Neural cell (in vitro differentiated cells): Measurements from ENCODE around the gene TRIM45. TPM values are rescaled to one million over a fixed set of nuclear protein-coding genes. Genes with fewer than 3 reads are reported as not detected.

Experiments used
- H2AFZ ChIP-seq: fragments of 200-600, 300-800 bp; sonication (generic), shearing (Covaris generic); 2 replicates; pipeline ENCODE4 v1.6.0; 2014; ENCODE audit warnings: low read depth, mild to moderate bottlenecking, antibody characterized with exemption, low read length, moderate library complexity
- H3F3A ChIP-seq: fragments of 200-600 bp; shearing (Covaris generic); 2 replicates; pipeline ENCODE4 v1.6.1; 2016; ENCODE audit warnings: mild to moderate bottlenecking, moderate library complexity, mixed read lengths, antibody characterized with exemption, low read length; ENCODE audit not compliant: insufficient read depth, poor library complexity, severe bottlenecking
- H3K27ac ChIP-seq: fragments of 200-600, 300-800 bp; sonication (generic), shearing (Covaris generic); 2 replicates; pipeline ENCODE4 v1.5.1; 2014; ENCODE audit warnings: mild to moderate bottlenecking, low read length, moderate library complexity
- H3K27me3 ChIP-seq: fragments of 300-800, 200-600 bp; sonication (generic), shearing (Covaris generic); 2 replicates; pipeline ENCODE4 v1.6.0; 2014; ENCODE audit warnings: mild to moderate bottlenecking, low read depth, low read length, moderate library complexity; ENCODE audit not compliant: insufficient read depth
- H3K36me3 ChIP-seq: fragments of 300-800, 200-600 bp; sonication (generic), shearing (Covaris generic); 2 replicates; pipeline ENCODE4 v1.5.1; 2014; ENCODE audit warnings: mild to moderate bottlenecking, antibody characterized with exemption, low read length, moderate library complexity; ENCODE audit not compliant: insufficient read depth
- H3K4me2 ChIP-seq: fragments of 300-800, 200-600 bp; sonication (generic), shearing (Covaris generic); 2 replicates; pipeline ENCODE4 v1.6.0; 2014; ENCODE audit warnings: mild to moderate bottlenecking, low read length
- H3K4me3 ChIP-seq: fragments of 300-800, 200-600 bp; sonication (generic), shearing (Covaris generic); 2 replicates; pipeline ENCODE4 v1.5.1; 2014; ENCODE audit warnings: mild to moderate bottlenecking, low read length, moderate library complexity
- H3K79me2 ChIP-seq: fragments of 200-600 bp; shearing (Covaris generic); replicated peaks from 2 replicates; pipeline ENCODE4 v1.6.0; 2014; ENCODE audit warnings: mild to moderate bottlenecking, low read length, moderate library complexity; ENCODE audit not compliant: insufficient read depth
- H3K9ac ChIP-seq: fragments of 300-800, 200-600 bp; sonication (generic), shearing (Covaris generic); 2 replicates; pipeline ENCODE4 v1.6.1; 2016; ENCODE audit warnings: mild to moderate bottlenecking, low read length, mixed read lengths
- H3K9me2 ChIP-seq: fragments of 200-600 bp; shearing (Covaris generic); 2 replicates; pipeline ENCODE4 v1.6.1; 2016; ENCODE audit warnings: mild to moderate bottlenecking, low read length, mixed read lengths; ENCODE audit not compliant: insufficient read depth
- H3K9me3 ChIP-seq: fragments of 200-600, 300-800 bp; sonication (generic), shearing (Covaris generic); 2 replicates; pipeline ENCODE4 v1.6.1; 2016; ENCODE audit warnings: mild to moderate bottlenecking, mixed run types, low read length, moderate library complexity, mixed read lengths
- H4K20me1 ChIP-seq: fragments of 200-600 bp; shearing (Covaris generic); 2 replicates; pipeline ENCODE4 v1.6.1; 2016; ENCODE audit warnings: mild to moderate bottlenecking, mixed run types; ENCODE audit not compliant: insufficient read depth
- EP300 ChIP-seq: fragments of 450-650 bp; conservative IDR thresholded peaks from 2 replicates; pipeline ENCODE4 v1.6.1; 2014; ENCODE audit warnings: antibody characterized with exemption, mild to moderate bottlenecking, moderate library complexity; ENCODE audit not compliant: poor library complexity, severe bottlenecking
- EZH2 ChIP-seq: fragments of 200-600, 300-800 bp; shearing (Covaris generic), sonication (generic); IDR thresholded peaks from 2 replicates; pipeline ENCODE4 v1.6.1; 2014; ENCODE audit warnings: antibody characterized with exemption, low read length, borderline replicate concordance, mild to moderate bottlenecking; ENCODE audit not compliant: insufficient read depth, poor library complexity, severe bottlenecking
- MXI1 ChIP-seq: fragments of 450-650 bp; conservative IDR thresholded peaks from 2 replicates; pipeline ENCODE4 v1.6.1; 2014; ENCODE audit warnings: antibody characterized with exemption, mild to moderate bottlenecking; ENCODE audit not compliant: poor library complexity, severe bottlenecking
- POLR2AphosphoS5 ChIP-seq: IDR thresholded peaks from 2 replicates; pipeline ENCODE4 v1.6.1; 2012
- RAD21 ChIP-seq: fragments of 450-650 bp; conservative IDR thresholded peaks from 2 replicates; pipeline ENCODE4 v1.6.1; 2014; ENCODE audit warnings: antibody characterized with exemption, mild to moderate bottlenecking, moderate library complexity
- SMC3 ChIP-seq: fragments of 450-650 bp; conservative IDR thresholded peaks from 2 replicates; pipeline ENCODE4 v1.6.1; 2014; ENCODE audit warnings: antibody characterized with exemption, mild to moderate bottlenecking, moderate library complexity; ENCODE audit not compliant: poor library complexity
- TAF1 ChIP-seq: IDR thresholded peaks from 2 replicates; pipeline ENCODE4 v1.6.1; 2012; ENCODE audit warnings: low read depth
- polyA plus RNA-seq: library from polyadenylated mRNA; depleted of rRNA; stranded (reverse); fragments of >200 nt; gene quantifications from 2 replicates; pipeline ENCODE4 v1.2.3, GENCODE V29; 2014
- TF ChIP-seq, protein P1 (sequence below): IDR thresholded peaks from 2 replicates; pipeline ENCODE4 v1.6.1; 2012; ENCODE audit warnings: borderline replicate concordance
- TF ChIP-seq, protein P2 (sequence below): fragments of 450-650 bp; IDR thresholded peaks from 2 replicates; pipeline ENCODE4 v1.5.1; 2014; ENCODE audit warnings: antibody characterized with exemption, mild to moderate bottlenecking, moderate library complexity; ENCODE audit not compliant: poor library complexity, severe bottlenecking

TRIM45 gene
- polyA plus RNA-seq, 1 donor from 2014 or later, result 4.9 TPM

DNA sequence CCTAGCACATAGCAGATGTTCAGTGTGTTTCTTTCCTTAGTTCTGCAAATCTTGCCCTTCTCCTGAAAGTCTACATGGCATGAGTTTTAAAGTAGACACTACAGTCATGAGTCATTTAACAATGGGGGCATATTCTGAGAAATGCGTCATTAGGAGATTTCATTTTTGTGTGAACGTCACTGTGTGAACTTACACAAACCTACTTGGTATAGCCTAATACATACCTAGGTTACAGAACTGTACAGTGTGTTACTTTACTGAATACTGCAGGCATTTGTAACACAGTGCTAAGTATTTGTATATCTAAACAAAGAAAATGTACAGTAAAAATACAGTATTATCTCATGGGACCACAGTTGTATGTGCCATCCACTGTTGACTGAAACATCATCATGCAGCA is 51.4 kb downstream of the TRIM45 start:
- Histone ChIP-seq H3K27ac (no peak overlapping the region), H3K4me3 (no peak overlapping the region), H3K27me3 (no peaks in the 10 kb centered on the region), H3K9me2 (no peaks in the 10 kb centered on the region), H3F3A (no peaks in the 10 kb centered on the region), H3K9ac (no peak overlapping the region), H4K20me1 (no peaks in the 10 kb centered on the region), H3K9me3 (no peaks in the 10 kb centered on the region), H2AFZ (no peak overlapping the region), H3K36me3 (no peaks in the 10 kb centered on the region), H3K4me2 (no peak overlapping the region), H3K79me2 (no peaks in the 10 kb centered on the region)
- no peak for TF ChIP-seq EZH2
- no peak for TF ChIP-seq POLR2AphosphoS5
- TF ChIP-seq, protein P1, sequence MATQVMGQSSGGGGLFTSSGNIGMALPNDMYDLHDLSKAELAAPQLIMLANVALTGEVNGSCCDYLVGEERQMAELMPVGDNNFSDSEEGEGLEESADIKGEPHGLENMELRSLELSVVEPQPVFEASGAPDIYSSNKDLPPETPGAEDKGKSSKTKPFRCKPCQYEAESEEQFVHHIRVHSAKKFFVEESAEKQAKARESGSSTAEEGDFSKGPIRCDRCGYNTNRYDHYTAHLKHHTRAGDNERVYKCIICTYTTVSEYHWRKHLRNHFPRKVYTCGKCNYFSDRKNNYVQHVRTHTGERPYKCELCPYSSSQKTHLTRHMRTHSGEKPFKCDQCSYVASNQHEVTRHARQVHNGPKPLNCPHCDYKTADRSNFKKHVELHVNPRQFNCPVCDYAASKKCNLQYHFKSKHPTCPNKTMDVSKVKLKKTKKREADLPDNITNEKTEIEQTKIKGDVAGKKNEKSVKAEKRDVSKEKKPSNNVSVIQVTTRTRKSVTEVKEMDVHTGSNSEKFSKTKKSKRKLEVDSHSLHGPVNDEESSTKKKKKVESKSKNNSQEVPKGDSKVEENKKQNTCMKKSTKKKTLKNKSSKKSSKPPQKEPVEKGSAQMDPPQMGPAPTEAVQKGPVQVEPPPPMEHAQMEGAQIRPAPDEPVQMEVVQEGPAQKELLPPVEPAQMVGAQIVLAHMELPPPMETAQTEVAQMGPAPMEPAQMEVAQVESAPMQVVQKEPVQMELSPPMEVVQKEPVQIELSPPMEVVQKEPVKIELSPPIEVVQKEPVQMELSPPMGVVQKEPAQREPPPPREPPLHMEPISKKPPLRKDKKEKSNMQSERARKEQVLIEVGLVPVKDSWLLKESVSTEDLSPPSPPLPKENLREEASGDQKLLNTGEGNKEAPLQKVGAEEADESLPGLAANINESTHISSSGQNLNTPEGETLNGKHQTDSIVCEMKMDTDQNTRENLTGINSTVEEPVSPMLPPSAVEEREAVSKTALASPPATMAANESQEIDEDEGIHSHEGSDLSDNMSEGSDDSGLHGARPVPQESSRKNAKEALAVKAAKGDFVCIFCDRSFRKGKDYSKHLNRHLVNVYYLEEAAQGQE, result no peak
- TF ChIP-seq, protein P2, sequence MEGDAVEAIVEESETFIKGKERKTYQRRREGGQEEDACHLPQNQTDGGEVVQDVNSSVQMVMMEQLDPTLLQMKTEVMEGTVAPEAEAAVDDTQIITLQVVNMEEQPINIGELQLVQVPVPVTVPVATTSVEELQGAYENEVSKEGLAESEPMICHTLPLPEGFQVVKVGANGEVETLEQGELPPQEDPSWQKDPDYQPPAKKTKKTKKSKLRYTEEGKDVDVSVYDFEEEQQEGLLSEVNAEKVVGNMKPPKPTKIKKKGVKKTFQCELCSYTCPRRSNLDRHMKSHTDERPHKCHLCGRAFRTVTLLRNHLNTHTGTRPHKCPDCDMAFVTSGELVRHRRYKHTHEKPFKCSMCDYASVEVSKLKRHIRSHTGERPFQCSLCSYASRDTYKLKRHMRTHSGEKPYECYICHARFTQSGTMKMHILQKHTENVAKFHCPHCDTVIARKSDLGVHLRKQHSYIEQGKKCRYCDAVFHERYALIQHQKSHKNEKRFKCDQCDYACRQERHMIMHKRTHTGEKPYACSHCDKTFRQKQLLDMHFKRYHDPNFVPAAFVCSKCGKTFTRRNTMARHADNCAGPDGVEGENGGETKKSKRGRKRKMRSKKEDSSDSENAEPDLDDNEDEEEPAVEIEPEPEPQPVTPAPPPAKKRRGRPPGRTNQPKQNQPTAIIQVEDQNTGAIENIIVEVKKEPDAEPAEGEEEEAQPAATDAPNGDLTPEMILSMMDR, result no peak
- no peak for TF ChIP-seq EP300
- TF ChIP-seq RAD21, result no peak
- TF ChIP-seq SMC3, result no peak
- no peak for TF ChIP-seq TAF1
- TF ChIP-seq MXI1, result no peak

DNA sequence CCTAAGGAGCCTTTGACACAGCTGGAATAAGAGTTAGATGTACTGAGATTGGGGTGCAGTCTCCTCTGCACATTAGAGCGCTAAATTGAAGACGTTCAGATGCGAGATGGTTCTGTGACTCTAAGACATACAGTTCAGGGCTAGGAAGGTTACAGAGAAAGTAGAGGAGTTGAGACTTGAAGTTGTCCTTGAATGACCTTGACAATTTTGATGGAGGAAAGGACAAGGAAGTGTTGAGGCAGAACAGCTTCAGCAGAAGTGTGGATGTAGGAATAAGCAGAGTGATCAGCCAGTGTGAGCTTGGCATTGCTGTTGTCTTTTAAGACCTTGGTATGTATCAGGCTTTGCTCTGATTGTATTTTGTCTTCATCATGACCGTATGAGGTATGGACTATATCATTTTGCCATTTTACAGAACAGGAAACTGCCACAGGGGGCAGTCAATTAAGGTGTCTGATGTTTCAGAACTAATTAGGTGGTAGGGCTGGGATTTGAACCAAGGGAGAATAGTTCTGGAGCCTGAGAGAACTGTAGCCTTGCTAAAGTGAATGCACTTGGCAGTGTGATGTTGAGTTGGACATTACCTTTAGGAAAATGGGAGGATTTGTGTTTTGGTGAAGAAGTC is 52.2 kb downstream of the TRIM45 start:
- Histone ChIP-seq H3K9ac (no peak overlapping the region), H3K27ac (no peak overlapping the region)
- TF ChIP-seq EZH2, result no peak
- TF ChIP-seq EP300, result no peak
- TF ChIP-seq, protein P1, result no peak
- TF ChIP-seq, protein P2, result no peak
- TF ChIP-seq POLR2AphosphoS5, result no peak
- TF ChIP-seq RAD21, result no peak
- no peak for TF ChIP-seq MXI1
- no peak for TF ChIP-seq SMC3
- TF ChIP-seq TAF1, result no peak

More for the DNA sequence above, 52.2 kb downstream of the TRIM45 start:
- H3K4me3 ChIP-seq, result no peak overlapping the region
- no peak overlapping the region for H2AFZ ChIP-seq
- H4K20me1 ChIP-seq, result no peaks in the 10 kb centered on the region
- no peak overlapping the region for H3K4me2 ChIP-seq
- no peaks in the 10 kb centered on the region for H3K9me2 ChIP-seq
- no peaks in the 10 kb centered on the region for H3K36me3 ChIP-seq
- H3K27me3 ChIP-seq, result no peaks in the 10 kb centered on the region
- no peaks in the 10 kb centered on the region for H3F3A ChIP-seq
- H3K9me3 ChIP-seq, result no peaks in the 10 kb centered on the region
- H3K79me2 ChIP-seq, result no peaks in the 10 kb centered on the region
